GM19099 (cell line): ENCODE measurements around the gene ANKS1B.

Experiments used
- POLR2A ChIP-seq: IDR thresholded peaks from 3 replicates; pipeline ENCODE4 v1.6.1; 2011; ENCODE audit warnings: low read depth; ENCODE audit not compliant: insufficient read length; ENCODE audit errors: extremely low read depth

ANKS1B gene

GRCh38 chr12:98955284-98955683, 1029.5 kb downstream of the ANKS1B start:
- TF ChIP-seq POLR2A = no peak

GRCh38 chr12:98954506-98954905, 1030.2 kb downstream of the ANKS1B start:
- TF ChIP-seq POLR2A = no peak

- no peak for TF ChIP-seq POLR2A
These were observed 1033.3 kb downstream of the ANKS1B start for GRCh38 chr12:98951406-98951805.

GRCh38 chr12:98948343-98948949, 1036.3 kb downstream of the ANKS1B start:
- TF ChIP-seq POLR2A = no peak

- no peak for TF ChIP-seq POLR2A
These were observed 1038.9 kb downstream of the ANKS1B start for GRCh38 chr12:98945864-98946263.

- no peak for TF ChIP-seq POLR2A
These were observed 1044.8 kb downstream of the ANKS1B start for GRCh38 chr12:98939926-98940325.

- no peak for TF ChIP-seq POLR2A
These were observed 1045.4 kb downstream of the ANKS1B start for GRCh38 chr12:98939350-98939749.

- no peak for TF ChIP-seq POLR2A
These were observed 1048.9 kb downstream of the ANKS1B start for GRCh38 chr12:98935847-98936246.

GRCh38 chr12:98922871-98923270, 1061.9 kb downstream of the ANKS1B start:
- no peak for TF ChIP-seq POLR2A

GRCh38 chr12:98918176-98918863, 1066.4 kb downstream of the ANKS1B start:
- no peak for TF ChIP-seq POLR2A

- TF ChIP-seq POLR2A = no peak
These were observed 1068.6 kb downstream of the ANKS1B start for GRCh38 chr12:98916106-98916505.

GRCh38 chr12:98912401-98912974, 1072.2 kb downstream of the ANKS1B start:
- TF ChIP-seq POLR2A = no peak

- no peak for TF ChIP-seq POLR2A
These were observed 1073.3 kb downstream of the ANKS1B start for GRCh38 chr12:98911396-98911795.

GRCh38 chr12:98909746-98910145, 1075.0 kb downstream of the ANKS1B start:
- no peak for TF ChIP-seq POLR2A

GRCh38 chr12:98908866-98909265, 1075.9 kb downstream of the ANKS1B start:
- TF ChIP-seq POLR2A = no peak

GRCh38 chr12:98903875-98904274, 1080.9 kb downstream of the ANKS1B start:
- no peak for TF ChIP-seq POLR2A

GRCh38 chr12:98901189-98901588, 1083.5 kb downstream of the ANKS1B start:
- TF ChIP-seq POLR2A = no peak

- TF ChIP-seq POLR2A = no peak
These were observed 1087.8 kb downstream of the ANKS1B start for GRCh38 chr12:98896938-98897337.
